Esophagus squamous epithelium (tissue), 5 donors: ENCODE measurements around the gene HIGD1B. TPM values are rescaled to one million over a fixed set of nuclear protein-coding genes. Genes with fewer than 3 reads are reported as not detected.

Experiments
- DNase-seq: peaks from one replicate; lab custom pipeline; 2025; lab: John Stamatoyannopoulos, UW
- H3K27ac ChIP-seq, 4 donors: fragments of 200-600 bp; sonication (generic); one replicate each; pipeline ENCODE4 v1.5.1; 2016 to 2019; ENCODE audit warnings: mild to moderate bottlenecking in 1 of 4
- H3K27me3 ChIP-seq, 4 donors: fragments of 200-600 bp; sonication (generic); 1 replicate in 3 of 4; 2 replicates in 1 of 4; pipeline versions ENCODE4 v1.5.1 to v1.6.0; 2017 to 2021; ENCODE audit warnings: antibody characterized with exemption in 1 of 4
- H3K36me3 ChIP-seq, 3 donors: fragments of 200-600 bp; sonication (generic); one replicate each; pipeline ENCODE4 v1.5.1; 2016 to 2019
- H3K4me1 ChIP-seq, 3 donors: fragments of 200-600 bp; sonication (generic); one replicate each; pipeline ENCODE4 v1.5.1; 2017 to 2019
- H3K4me3 ChIP-seq, 4 donors: fragments of 200-600 bp; sonication (generic); 1 replicate in 3 of 4; 2 replicates in 1 of 4; pipeline ENCODE4 v1.5.1; 2016 to 2019; ENCODE audit warnings: mild to moderate bottlenecking in 2 of 4, moderate library complexity in 1 of 4
- H3K9me3 ChIP-seq, 3 donors: fragments of 200-600 bp; sonication (generic); one replicate each; pipeline ENCODE4 v1.5.1; 2016 to 2019
- POLR2A ChIP-seq, 4 donors: fragments of 450-650 bp; IDR thresholded peaks; one replicate each; pipeline ENCODE4 v1.6.1; 2017; ENCODE audit warnings: antibody characterized with exemption in 4 of 4, mild to moderate bottlenecking in 4 of 4, moderate library complexity in 3 of 4
- WGBS, 2 donors: methylation state at CpG; one replicate each; pipeline ENCODE4 v1.1.5; 2018; 5-methylcytosine and 5-hydroxymethylcytosine counted together
- intact Hi-C: fragments of 100-400 bp; cut with DNase I; formaldehyde crosslinking; loops from one replicate; pipeline ENCODE4 v1.15.0; 2022
- total RNA-seq, 4 donors: library from RNA; depleted of rRNA; stranded (reverse); fragments of >200 nt; gene quantifications; one replicate each; pipeline ENCODE4 v1.1.0, GENCODE V29; 2016
- TF ChIP-seq, protein P1 (sequence below), 6 experiments: fragments of 450-650 bp in 4 of 6; fragments of 200-600 bp in 2 of 6; sonication (generic) in 2 of 6; IDR thresholded peaks; one replicate each; pipeline ENCODE4 v1.5.1; 2016 to 2019; ENCODE audit warnings: antibody characterized with exemption in 6 of 6, mild to moderate bottlenecking in 4 of 6, moderate library complexity in 4 of 6
- donor health status: DM: yes; HTN: yes; CAD: no.

Gene HIGD1B
- total RNA-seq, 4 donors from 2014 or later = 1.5 to 5.5 (median 2.3) TPM; not detected in 1

DNA sequence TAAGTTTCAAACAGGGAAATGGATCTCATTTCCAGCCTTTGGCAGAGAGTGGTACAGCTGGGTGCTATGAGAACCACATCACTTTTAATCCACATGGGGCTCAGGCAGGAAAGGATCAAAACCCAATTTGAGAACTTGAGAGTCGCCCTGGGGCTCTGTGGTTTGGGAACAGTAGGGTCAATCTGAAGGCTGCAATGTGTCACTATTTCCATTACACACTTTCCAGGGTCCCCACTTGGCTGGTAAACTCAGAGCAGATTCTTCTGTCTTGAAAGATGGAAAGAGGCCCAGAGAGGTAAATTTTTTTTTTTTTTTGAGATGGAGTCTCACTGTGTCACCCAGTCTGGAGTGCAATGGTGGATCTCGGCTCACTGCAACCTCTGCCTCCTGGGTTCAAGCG is 6.7 kb upstream of the HIGD1B start:
- 79 to 82% methylated on average over 3 of the region's 3 CpGs for WGBS, 2 donors
- intact Hi-C loops = no loop called here
- no peak for TF ChIP-seq POLR2A (IDR thresholded peaks at IDR 0.05)
- TF ChIP-seq, protein P1, sequence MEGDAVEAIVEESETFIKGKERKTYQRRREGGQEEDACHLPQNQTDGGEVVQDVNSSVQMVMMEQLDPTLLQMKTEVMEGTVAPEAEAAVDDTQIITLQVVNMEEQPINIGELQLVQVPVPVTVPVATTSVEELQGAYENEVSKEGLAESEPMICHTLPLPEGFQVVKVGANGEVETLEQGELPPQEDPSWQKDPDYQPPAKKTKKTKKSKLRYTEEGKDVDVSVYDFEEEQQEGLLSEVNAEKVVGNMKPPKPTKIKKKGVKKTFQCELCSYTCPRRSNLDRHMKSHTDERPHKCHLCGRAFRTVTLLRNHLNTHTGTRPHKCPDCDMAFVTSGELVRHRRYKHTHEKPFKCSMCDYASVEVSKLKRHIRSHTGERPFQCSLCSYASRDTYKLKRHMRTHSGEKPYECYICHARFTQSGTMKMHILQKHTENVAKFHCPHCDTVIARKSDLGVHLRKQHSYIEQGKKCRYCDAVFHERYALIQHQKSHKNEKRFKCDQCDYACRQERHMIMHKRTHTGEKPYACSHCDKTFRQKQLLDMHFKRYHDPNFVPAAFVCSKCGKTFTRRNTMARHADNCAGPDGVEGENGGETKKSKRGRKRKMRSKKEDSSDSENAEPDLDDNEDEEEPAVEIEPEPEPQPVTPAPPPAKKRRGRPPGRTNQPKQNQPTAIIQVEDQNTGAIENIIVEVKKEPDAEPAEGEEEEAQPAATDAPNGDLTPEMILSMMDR (IDR thresholded peaks at IDR 0.05) = no peak
- H3K4me1 ChIP-seq = no peaks in the 10 kb centered on the region
- H3K9me3 ChIP-seq = no peaks in the 10 kb centered on the region
- no peaks in the 10 kb centered on the region for H3K36me3 ChIP-seq
- H3K27me3 ChIP-seq = peaks cover 0 to 16% (median 0%) of the 10 kb centered on the region in 4 donors
- peak overlapping the region in 1 of 4 donors; percentile 19 for H3K27ac ChIP-seq
- no peak for DNase-seq
- H3K4me3 ChIP-seq = no peak overlapping the region

DNA sequence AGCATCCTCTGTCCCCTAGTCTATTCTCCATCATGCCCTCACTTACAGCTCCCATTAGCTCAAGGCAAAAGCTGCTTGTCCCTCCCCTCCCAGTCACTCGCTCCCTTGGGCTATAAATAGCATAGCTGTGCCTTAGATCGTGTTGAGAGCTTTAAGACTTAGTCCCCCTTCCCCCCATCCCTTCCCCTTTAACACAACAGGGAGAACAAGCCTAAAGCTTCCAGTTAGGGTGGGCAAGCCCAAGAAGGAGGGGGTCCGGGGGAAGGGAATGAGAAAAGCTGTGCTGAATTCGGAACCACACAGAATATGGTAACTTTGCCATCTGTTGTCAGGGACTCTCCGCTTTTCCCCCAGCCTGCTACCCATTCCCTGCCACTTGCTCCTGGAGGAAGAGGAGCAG is 4.9 kb upstream of the HIGD1B start:
- 33 to 44% methylated on average over 5 of the region's 5 CpGs for whole genome bisulfite sequencing, 2 donors

DNA sequence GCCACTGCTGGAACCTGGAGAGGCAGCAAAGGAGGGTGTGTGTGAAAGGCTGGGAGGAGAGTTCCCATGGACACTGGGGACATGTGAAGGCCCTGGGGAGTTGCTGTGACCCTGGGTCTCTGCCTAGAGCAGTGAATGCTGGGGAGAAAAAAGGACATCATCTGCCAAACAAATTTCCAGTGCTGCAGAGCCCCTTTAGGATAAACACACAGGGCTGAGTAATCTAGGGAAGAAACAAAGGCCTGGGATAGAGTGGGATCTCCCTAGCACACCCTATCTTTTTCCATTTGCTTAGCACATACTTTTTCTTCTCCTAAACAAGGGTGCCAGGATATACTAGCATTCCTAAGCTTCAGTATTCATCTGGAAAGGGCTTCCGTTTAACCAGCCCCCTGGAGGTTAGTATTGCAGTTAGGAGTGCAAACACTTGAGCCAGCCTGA is 3.3 kb upstream of the HIGD1B start:
- H3K27ac ChIP-seq = peak overlapping the region in 3 of 4 donors; percentile 31 to 61 (median 50)
- no peaks in the 10 kb centered on the region for H3K9me3 ChIP-seq
- intact Hi-C loops = no loop called here
- no peak overlapping the region for H3K4me3 ChIP-seq
- 47 to 80% methylated on average over 1 of the region's 1 CpG for WGBS, 2 donors
- no peak for DNase-seq
- peaks cover 0 to 6% (median 0%) of the 10 kb centered on the region in 3 donors for H3K36me3 ChIP-seq
- H3K27me3 ChIP-seq = peaks cover 0 to 7% (median 0%) of the 10 kb centered on the region in 4 donors
- no peaks in the 10 kb centered on the region for H3K4me1 ChIP-seq
- TF ChIP-seq POLR2A (IDR thresholded peaks at IDR 0.05) = no peak
- TF ChIP-seq, protein P1 (IDR thresholded peaks at IDR 0.05) = no peak

More for the DNA sequence above, 4.9 kb upstream of the HIGD1B start:
- TF ChIP-seq POLR2A (IDR thresholded peaks at IDR 0.05) = no peak
- TF ChIP-seq, protein P1 (IDR thresholded peaks at IDR 0.05) = no peak
- H3K9me3 ChIP-seq = no peaks in the 10 kb centered on the region
- no peak for DNase-seq
- H3K4me1 ChIP-seq = no peaks in the 10 kb centered on the region
- intact Hi-C loops = no loop called here
- no peak overlapping the region for H3K4me3 ChIP-seq
- no peaks in the 10 kb centered on the region for H3K36me3 ChIP-seq
- H3K27me3 ChIP-seq = peaks cover 0 to 16% (median 0%) of the 10 kb centered on the region in 4 donors
- peak overlapping the region in 3 of 4 donors; percentile 1 to 49 (median 42) for H3K27ac ChIP-seq

DNA sequence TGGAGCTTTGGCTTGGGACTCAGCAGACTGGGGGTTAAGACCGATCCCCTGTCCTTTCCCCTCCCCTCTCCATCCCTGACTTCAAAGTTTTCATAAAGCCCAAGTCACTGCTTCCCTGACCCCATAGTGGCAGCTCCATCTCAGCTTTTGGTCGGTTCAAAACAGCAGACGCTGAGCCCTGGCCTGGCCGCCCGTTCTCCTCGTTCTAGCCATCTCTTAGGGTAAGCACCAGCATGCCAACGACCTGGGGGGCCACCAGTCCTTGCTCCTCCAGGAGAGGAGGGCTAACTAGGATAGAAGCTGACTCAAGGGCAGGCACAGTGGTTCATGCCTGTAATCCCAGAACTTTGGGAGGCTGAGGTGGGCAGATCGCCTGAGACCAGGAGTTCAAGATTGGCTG is 1.5 kb upstream of the HIGD1B start:
- Histone ChIP-seq H3K9me3 (no peaks in the 10 kb centered on the region), H3K4me1 (no peaks in the 10 kb centered on the region), H3K36me3 (peaks cover 10 to 23% (median 10%) of the 10 kb centered on the region in 3 donors), H3K27me3 (peaks cover 0 to 4% (median 0%) of the 10 kb centered on the region in 4 donors), H3K4me3 (no peak overlapping the region), H3K27ac (peak overlapping the region in 1 of 4 donors; percentile 22)
- 77 to 83% methylated on average over 5 to 8 of the region's 8 CpGs for WGBS, 2 donors
- TF ChIP-seq, protein P1 (IDR thresholded peaks at IDR 0.05) = no peak
- TF ChIP-seq POLR2A (IDR thresholded peaks at IDR 0.05) = no peak
- DNase-seq = no peak
- intact Hi-C loops = no loop called here

DNA sequence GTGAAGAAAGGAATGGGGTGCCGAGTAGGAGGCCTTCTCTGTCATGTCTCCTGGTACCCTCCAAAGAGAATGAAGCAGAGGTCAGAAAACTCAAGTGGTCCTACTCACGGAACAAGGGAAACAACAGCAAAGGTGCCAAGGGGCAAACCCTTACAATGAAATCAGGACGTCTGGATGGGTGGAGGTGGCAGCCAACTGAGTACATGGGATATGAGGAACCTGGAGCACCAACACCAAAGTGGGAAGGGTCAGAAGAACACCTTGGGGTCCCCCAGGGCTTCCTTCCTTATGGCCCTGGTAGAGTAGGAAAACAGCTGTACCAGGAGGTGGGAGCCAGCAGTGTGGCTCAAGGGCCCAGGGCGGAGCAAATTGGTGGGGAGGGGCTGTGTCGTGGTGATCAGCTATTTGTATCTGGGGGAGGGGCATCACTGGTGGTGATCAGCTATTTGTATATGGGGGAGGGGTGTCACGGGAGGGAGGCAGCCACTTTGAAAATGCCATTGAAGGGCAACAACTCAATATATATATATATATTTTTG is 643 bp downstream of the HIGD1B start:
- H3K4me1 ChIP-seq = no peaks in the 10 kb centered on the region
- no peaks in the 10 kb centered on the region for H3K9me3 ChIP-seq
- peak overlapping the region in 1 of 4 donors; percentile 54 for H3K27ac ChIP-seq
- H3K4me3 ChIP-seq = no peak overlapping the region
- no peak for DNase-seq
- no peak for TF ChIP-seq POLR2A (IDR thresholded peaks at IDR 0.05)
- TF ChIP-seq, protein P1 (IDR thresholded peaks at IDR 0.05) = no peak
- peaks cover 18 to 45% (median 22%) of the 10 kb centered on the region in 3 donors for H3K36me3 ChIP-seq
- no peaks in the 10 kb centered on the region for H3K27me3 ChIP-seq
- intact Hi-C loops = no loop called here
- WGBS, 2 donors = 48 to 76% methylated on average over 6 of the region's 6 CpGs
